SK-N-SH (cell line): ENCODE results near the gene NEK6. TPM values are rescaled to one million over a fixed set of nuclear protein-coding genes. Genes with fewer than 3 reads are reported as not detected.

Source experiments
- CTCF ChIA-PET: fragments of 300-600, 350-600 bp; formaldehyde crosslinking; extraction: SDS; loops from one replicate; lab custom pipeline; 2021; lab: Yijun Ruan, JAX
- POLR2A ChIA-PET: fragments of 350-600 bp; sonication (Branson Sonifier 250); formaldehyde crosslinking; extraction: SDS; loops from one replicate; lab custom pipeline; 2020; ENCODE audit warnings: antibody characterized with exemption, inconsistent platforms; lab: Yijun Ruan, JAX
- DNase-seq: peaks from one replicate; pipeline ENCODE4 v3.0.0; 2012
- H2AFZ ChIP-seq: fragments of 200-600 bp; sonication (generic); 2 replicates; pipeline ENCODE4 v1.8.1; 2016; ENCODE audit warnings: antibody characterized with exemption, mild to moderate bottlenecking, low read depth
- H3F3A ChIP-seq: fragments of 200-600 bp; sonication (generic); replicated peaks from 2 replicates; pipeline ENCODE3; 2016; ENCODE audit warnings: antibody characterized with exemption, mild to moderate bottlenecking; ENCODE audit not compliant: insufficient read depth
- H3K27ac ChIP-seq, 2 experiments: fragments of 200-500 bp in 1 of 2; fragments of 200-600 bp in 1 of 2; sonication (Bioruptor generic) in 1 of 2; sonication (generic), shearing (Covaris generic) in 1 of 2; 2 replicates each; pipeline versions ENCODE4 v1.5.1 to v1.6.1; 2014 to 2016; ENCODE audit warnings: low read depth in 2 of 2, inconsistent platforms in 1 of 2, low read length in 1 of 2, mild to moderate bottlenecking in 1 of 2, mixed read lengths in 1 of 2
- H3K27me3 ChIP-seq: fragments of 200-600 bp; sonication (generic), shearing (Covaris generic); 2 replicates; pipeline ENCODE4 v1.6.1; 2016; ENCODE audit warnings: mixed run types; ENCODE audit not compliant: insufficient read depth
- H3K36me3 ChIP-seq, 2 experiments: fragments of 200-500 bp in 1 of 2; fragments of 200-600 bp in 1 of 2; sonication (Bioruptor generic) in 1 of 2; sonication (generic) in 1 of 2; replicated peaks in 1 of 2; 2 replicates each; pipeline versions ENCODE3 to v1.5.1; 2014 to 2016; ENCODE audit warnings: low read length in 1 of 2, mild to moderate bottlenecking in 1 of 2; ENCODE audit not compliant: insufficient read depth in 2 of 2, control insufficient read depth in 1 of 2
- H3K4me1 ChIP-seq, 2 experiments: fragments of 200-500 bp in 1 of 2; fragments of 200-600 bp in 1 of 2; sonication (Bioruptor generic) in 1 of 2; sonication (generic), shearing (Covaris generic) in 1 of 2; 2 replicates each; pipeline versions ENCODE4 v1.5.1 to v1.6.1; 2014 to 2016; ENCODE audit warnings: low read depth in 1 of 2, low read length in 1 of 2, mixed run types in 1 of 2; ENCODE audit not compliant: insufficient read depth in 2 of 2, control insufficient read depth in 1 of 2
- H3K4me2 ChIP-seq: fragments of 200-600 bp; sonication (generic), shearing (Covaris generic); 2 replicates; pipeline ENCODE4 v1.6.1; 2017; ENCODE audit warnings: mixed run types
- H3K4me3 ChIP-seq, 2 experiments: fragments of 200-500 bp in 1 of 2; fragments of 200-600 bp in 1 of 2; sonication (Bioruptor generic) in 1 of 2; sonication (generic), shearing (Covaris generic) in 1 of 2; 2 replicates each; pipeline versions ENCODE4 v1.5.1 to v1.8.1; 2014 to 2016; ENCODE audit warnings: low read depth in 2 of 2, inconsistent platforms in 1 of 2, low read length in 1 of 2, mild to moderate bottlenecking in 1 of 2, mixed read lengths in 1 of 2, moderate library complexity in 1 of 2
- H3K79me2 ChIP-seq: fragments of 200-600 bp; sonication (generic); 2 replicates; pipeline ENCODE4 v1.8.1; 2017; ENCODE audit warnings: mild to moderate bottlenecking; ENCODE audit not compliant: insufficient read depth
- H3K9ac ChIP-seq: fragments of 200-600 bp; sonication (generic); 2 replicates; pipeline ENCODE4 v1.6.1; 2017; ENCODE audit warnings: mixed run types
- H3K9me2 ChIP-seq: fragments of 200-600 bp; sonication (generic); 2 replicates; pipeline ENCODE4 v1.6.1; 2017; ENCODE audit warnings: mixed run types
- H3K9me3 ChIP-seq: fragments of 200-600 bp; sonication (generic); 2 replicates; pipeline ENCODE4 v1.6.1; 2017; ENCODE audit warnings: mixed run types, mild to moderate bottlenecking, moderate library complexity
- H4K20me1 ChIP-seq: fragments of 200-600 bp; sonication (generic); 2 replicates; pipeline ENCODE4 v1.6.1; 2017; ENCODE audit warnings: mild to moderate bottlenecking, mixed run types; ENCODE audit not compliant: insufficient read depth
- CHD2 ChIP-seq: fragments of 150-350 bp; IDR thresholded peaks from 2 replicates; pipeline ENCODE4 v1.6.1; 2018; ENCODE audit warnings: low read length; ENCODE audit not compliant: partially characterized antibody
- EP300 ChIP-seq, 2 experiments: IDR thresholded peaks; 2 replicates each; pipeline versions ENCODE4 v1.4.0 to v1.6.1; 2012; ENCODE audit warnings: borderline replicate concordance in 1 of 2, low read depth in 1 of 2, low read length in 1 of 2
- FOSL2 ChIP-seq: IDR thresholded peaks from 2 replicates; pipeline ENCODE4 v1.4.0; 2012; ENCODE audit warnings: low read depth, mild to moderate bottlenecking, moderate library complexity, borderline replicate concordance
- PBX3 ChIP-seq: IDR thresholded peaks from 2 replicates; pipeline ENCODE4; 2012
- POLR2AphosphoS5 ChIP-seq: IDR thresholded peaks from 2 replicates; pipeline ENCODE4 v1.6.1; 2012; ENCODE audit warnings: low read depth, low read length
- RXRA ChIP-seq: IDR thresholded peaks from 2 replicates; pipeline ENCODE4 v1.4.0; 2012; ENCODE audit warnings: low read depth, mild to moderate bottlenecking, borderline replicate concordance
- TEAD4 ChIP-seq: IDR thresholded peaks from 2 replicates; pipeline ENCODE4 v1.4.0; 2012; ENCODE audit warnings: mild to moderate bottlenecking, borderline replicate concordance; ENCODE audit not compliant: insufficient read depth
- WGBS: methylation state at CpG from one replicate; pipeline ENCODE4 v1.1.6; 2017; ENCODE audit warnings: low lambda C conversion rate; 5-methylcytosine and 5-hydroxymethylcytosine counted together
- polyA plus RNA-seq, 3 experiments: library from polyadenylated mRNA; depleted of rRNA; stranded (reverse); fragments of >200 nt; gene quantifications; 2 replicates each; pipeline ENCODE4 v1.2.3, GENCODE V29; 2012
- TF ChIP-seq, protein P1 (sequence below): IDR thresholded peaks from 2 replicates; pipeline ENCODE4 v1.6.1; 2012; ENCODE audit warnings: mild to moderate bottlenecking, low read depth, low read length, moderate library complexity
- TF ChIP-seq, protein P2 (sequence below): IDR thresholded peaks from 2 replicates; pipeline ENCODE4 v1.4.0; 2012; ENCODE audit warnings: low read depth, borderline replicate concordance
- TF ChIP-seq, protein P3 (sequence below): IDR thresholded peaks from 2 replicates; pipeline ENCODE4 v1.4.0; 2012; ENCODE audit warnings: low read depth, borderline replicate concordance

The NEK6 gene
- polyA plus RNA-seq, 1 of the 3 experiments (the other 2 are of a cell fraction), result 89.8 TPM

DNA sequence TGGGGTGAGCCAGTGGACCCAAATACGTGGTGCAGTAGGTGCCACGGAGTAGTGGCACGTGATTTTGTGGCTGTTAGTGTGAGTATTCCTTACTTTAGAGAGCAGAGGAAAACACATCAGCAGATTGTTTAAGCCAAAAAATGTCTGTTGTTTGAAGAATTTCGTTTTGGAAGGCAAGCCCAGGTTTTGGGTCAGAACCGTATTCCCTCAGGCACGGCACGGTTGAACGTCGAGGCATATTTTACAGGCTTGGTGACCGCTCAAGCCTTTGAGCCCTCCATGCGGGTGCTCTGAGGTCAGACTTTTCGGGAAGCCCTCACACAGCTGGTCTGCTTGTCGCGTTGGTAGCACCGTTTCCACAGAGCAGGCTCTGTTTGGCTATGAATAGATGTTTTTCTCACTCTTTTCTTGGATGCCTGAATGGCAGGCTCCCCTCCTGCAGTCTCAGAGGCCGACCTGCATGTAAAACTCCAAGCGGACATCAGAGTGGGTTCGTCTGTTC, 27.2 kb downstream of the NEK6 start (continued):
- TF ChIP-seq, protein P1, sequence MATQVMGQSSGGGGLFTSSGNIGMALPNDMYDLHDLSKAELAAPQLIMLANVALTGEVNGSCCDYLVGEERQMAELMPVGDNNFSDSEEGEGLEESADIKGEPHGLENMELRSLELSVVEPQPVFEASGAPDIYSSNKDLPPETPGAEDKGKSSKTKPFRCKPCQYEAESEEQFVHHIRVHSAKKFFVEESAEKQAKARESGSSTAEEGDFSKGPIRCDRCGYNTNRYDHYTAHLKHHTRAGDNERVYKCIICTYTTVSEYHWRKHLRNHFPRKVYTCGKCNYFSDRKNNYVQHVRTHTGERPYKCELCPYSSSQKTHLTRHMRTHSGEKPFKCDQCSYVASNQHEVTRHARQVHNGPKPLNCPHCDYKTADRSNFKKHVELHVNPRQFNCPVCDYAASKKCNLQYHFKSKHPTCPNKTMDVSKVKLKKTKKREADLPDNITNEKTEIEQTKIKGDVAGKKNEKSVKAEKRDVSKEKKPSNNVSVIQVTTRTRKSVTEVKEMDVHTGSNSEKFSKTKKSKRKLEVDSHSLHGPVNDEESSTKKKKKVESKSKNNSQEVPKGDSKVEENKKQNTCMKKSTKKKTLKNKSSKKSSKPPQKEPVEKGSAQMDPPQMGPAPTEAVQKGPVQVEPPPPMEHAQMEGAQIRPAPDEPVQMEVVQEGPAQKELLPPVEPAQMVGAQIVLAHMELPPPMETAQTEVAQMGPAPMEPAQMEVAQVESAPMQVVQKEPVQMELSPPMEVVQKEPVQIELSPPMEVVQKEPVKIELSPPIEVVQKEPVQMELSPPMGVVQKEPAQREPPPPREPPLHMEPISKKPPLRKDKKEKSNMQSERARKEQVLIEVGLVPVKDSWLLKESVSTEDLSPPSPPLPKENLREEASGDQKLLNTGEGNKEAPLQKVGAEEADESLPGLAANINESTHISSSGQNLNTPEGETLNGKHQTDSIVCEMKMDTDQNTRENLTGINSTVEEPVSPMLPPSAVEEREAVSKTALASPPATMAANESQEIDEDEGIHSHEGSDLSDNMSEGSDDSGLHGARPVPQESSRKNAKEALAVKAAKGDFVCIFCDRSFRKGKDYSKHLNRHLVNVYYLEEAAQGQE, result no peak
- TF ChIP-seq PBX3 (no peak), TEAD4 (no peak)

DNA sequence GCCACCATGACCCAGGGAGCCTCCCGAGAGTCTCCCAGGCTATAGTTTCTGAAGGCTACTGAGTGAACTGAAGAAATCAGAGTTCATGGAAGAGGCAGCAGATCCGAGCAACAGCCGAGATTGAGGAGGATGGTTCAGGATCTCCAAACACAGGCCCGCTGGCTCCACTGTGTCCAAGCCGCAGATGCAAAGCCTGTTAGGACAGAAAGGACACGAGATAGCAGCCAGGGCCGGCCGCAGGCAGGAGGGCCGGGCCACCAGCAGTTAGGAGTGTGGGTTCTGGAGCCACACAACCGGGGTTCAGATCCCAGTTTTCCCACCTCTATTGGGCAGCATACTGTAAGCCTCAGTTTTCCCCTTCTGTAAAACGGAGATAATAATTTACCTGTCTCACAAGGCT, 27.7 kb downstream of the NEK6 start:
- WGBS, result 98% methylated on average over 6 of the region's 11 CpGs
- Histone ChIP-seq H3K4me3 (no peak overlapping the region), H3K9ac (no peak overlapping the region), H3K4me2 (no peak overlapping the region), H3F3A (no peaks in the 10 kb centered on the region), H3K27me3 (no peaks in the 10 kb centered on the region)
- CTCF ChIA-PET, result no interaction called here
- DNase-seq, result no peak
- TF ChIP-seq, protein P2, sequence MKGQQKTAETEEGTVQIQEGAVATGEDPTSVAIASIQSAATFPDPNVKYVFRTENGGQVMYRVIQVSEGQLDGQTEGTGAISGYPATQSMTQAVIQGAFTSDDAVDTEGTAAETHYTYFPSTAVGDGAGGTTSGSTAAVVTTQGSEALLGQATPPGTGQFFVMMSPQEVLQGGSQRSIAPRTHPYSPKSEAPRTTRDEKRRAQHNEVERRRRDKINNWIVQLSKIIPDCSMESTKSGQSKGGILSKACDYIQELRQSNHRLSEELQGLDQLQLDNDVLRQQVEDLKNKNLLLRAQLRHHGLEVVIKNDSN, result no peak
- TF ChIP-seq CHD2 (no peak), FOSL2 (no peak), RXRA (no peak), POLR2AphosphoS5 (no peak), EP300 (IDR thresholded peaks at IDR 0.05; ENCODE audit: borderline replicate concordance in 1 of 2, low read depth in 1 of 2, low read length in 1 of 2) (no peak)
- TF ChIP-seq, protein P1, result no peak
- TF ChIP-seq, protein P3, sequence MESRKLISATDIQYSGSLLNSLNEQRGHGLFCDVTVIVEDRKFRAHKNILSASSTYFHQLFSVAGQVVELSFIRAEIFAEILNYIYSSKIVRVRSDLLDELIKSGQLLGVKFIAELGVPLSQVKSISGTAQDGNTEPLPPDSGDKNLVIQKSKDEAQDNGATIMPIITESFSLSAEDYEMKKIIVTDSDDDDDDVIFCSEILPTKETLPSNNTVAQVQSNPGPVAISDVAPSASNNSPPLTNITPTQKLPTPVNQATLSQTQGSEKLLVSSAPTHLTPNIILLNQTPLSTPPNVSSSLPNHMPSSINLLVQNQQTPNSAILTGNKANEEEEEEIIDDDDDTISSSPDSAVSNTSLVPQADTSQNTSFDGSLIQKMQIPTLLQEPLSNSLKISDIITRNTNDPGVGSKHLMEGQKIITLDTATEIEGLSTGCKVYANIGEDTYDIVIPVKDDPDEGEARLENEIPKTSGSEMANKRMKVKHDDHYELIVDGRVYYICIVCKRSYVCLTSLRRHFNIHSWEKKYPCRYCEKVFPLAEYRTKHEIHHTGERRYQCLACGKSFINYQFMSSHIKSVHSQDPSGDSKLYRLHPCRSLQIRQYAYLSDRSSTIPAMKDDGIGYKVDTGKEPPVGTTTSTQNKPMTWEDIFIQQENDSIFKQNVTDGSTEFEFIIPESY, result no peak
- TF ChIP-seq, all 33 proteins: peak for 0
- peak overlapping the region in 1 of 2 experiments; percentile 27; a peak in 2 of 4 replicates for H3K27ac ChIP-seq
- peaks cover 3 to 6% of the 10 kb centered on the region in 2 experiments for H3K36me3 ChIP-seq
- peaks cover 97% of the 10 kb centered on the region for H4K20me1 ChIP-seq
- no peaks in the 10 kb centered on the region for H3K9me3 ChIP-seq
- POLR2A ChIA-PET, result no interaction called here
- no peak overlapping the region for H2AFZ ChIP-seq
- no peaks in the 10 kb centered on the region for H3K9me2 ChIP-seq
- H3K79me2 ChIP-seq, result peaks cover 100% of the 10 kb centered on the region
- H3K4me1 ChIP-seq, result peaks cover 0 to 6% of the 10 kb centered on the region in 2 experiments; a peak in 1 of 4 replicates
